Astrocyte of the spinal cord (primary cell): Measurements from ENCODE around the gene ADAMTS2.

ENCODE experiments used
- DNase-seq: peaks from one replicate; pipeline ENCODE4 v3.0.0; 2011; ENCODE audit warnings: low read depth, low spot score
- H3K4me3 ChIP-seq: 2 replicates; pipeline ENCODE4 v1.5.1; 2011; ENCODE audit warnings: low read depth, mild to moderate bottlenecking, low read length, moderate library complexity
- in situ Hi-C: cut with HindIII; loops from 2 replicates; pipeline ENCODE4 v1.10.0; 2017; ENCODE audit warnings: low sequenced_read_pairs
- TF ChIP-seq, protein P1 (sequence below): IDR thresholded peaks from 2 replicates; pipeline ENCODE4 v1.5.1; 2012; ENCODE audit warnings: low read depth, mild to moderate bottlenecking, low read length, inconsistent platforms

Gene ADAMTS2

DNA sequence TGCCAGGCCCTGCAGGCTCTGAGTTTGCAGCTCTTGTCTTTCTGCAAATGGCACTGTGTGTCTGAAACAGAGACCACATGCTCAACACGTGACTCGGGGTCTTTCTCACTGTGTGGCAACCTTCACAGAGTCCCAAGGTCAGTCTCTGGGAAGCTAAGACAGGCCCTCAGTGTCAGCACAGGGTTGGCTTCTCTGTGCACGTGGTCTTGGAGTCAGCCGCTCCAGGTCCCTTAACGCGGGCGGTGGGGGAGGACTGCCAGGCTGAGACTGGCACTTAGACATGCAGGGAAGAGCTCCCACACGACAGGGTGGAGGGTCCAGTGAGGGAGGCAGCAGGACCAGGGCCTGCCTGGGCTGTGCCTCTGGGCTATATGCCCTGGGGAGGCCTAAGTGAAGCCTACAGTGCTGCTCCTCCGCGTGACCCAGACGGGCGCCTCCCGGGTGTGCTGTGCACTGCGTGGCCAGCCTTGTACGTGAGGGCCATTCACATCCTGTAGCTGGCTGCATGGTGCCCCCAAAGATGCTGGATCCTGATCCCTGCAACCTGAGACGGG, 76.8 kb downstream of the ADAMTS2 start:
- in situ Hi-C loops = no loop called here
- TF ChIP-seq, protein P1, sequence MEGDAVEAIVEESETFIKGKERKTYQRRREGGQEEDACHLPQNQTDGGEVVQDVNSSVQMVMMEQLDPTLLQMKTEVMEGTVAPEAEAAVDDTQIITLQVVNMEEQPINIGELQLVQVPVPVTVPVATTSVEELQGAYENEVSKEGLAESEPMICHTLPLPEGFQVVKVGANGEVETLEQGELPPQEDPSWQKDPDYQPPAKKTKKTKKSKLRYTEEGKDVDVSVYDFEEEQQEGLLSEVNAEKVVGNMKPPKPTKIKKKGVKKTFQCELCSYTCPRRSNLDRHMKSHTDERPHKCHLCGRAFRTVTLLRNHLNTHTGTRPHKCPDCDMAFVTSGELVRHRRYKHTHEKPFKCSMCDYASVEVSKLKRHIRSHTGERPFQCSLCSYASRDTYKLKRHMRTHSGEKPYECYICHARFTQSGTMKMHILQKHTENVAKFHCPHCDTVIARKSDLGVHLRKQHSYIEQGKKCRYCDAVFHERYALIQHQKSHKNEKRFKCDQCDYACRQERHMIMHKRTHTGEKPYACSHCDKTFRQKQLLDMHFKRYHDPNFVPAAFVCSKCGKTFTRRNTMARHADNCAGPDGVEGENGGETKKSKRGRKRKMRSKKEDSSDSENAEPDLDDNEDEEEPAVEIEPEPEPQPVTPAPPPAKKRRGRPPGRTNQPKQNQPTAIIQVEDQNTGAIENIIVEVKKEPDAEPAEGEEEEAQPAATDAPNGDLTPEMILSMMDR = no peak
- no peak overlapping the region for H3K4me3 ChIP-seq
- DNase-seq = no peak

DNA sequence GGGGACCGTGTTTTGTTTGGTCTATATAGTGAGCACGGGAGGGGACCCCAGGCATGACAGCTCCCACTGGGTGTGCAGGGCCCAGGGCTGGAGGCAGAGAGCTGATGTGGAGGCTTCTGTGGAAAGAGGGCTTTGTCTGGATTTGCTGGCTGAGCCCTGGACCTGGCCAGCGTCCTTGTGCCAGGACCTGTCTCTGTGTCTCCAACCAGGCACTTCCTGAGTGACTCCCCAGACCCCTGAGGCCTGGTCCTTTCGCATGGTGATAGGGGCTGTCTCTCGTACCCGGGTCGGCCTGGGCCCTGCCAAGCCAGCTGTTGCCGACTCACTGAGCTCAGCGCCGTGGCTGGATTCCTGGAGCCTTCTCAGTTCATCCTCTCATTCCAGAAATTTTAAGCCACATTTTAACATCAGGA, 77.6 kb downstream of the ADAMTS2 start:
- TF ChIP-seq, protein P1 = no peak
- no peak overlapping the region for H3K4me3 ChIP-seq
- in situ Hi-C loops = no loop called here
- no peak for DNase-seq

DNA sequence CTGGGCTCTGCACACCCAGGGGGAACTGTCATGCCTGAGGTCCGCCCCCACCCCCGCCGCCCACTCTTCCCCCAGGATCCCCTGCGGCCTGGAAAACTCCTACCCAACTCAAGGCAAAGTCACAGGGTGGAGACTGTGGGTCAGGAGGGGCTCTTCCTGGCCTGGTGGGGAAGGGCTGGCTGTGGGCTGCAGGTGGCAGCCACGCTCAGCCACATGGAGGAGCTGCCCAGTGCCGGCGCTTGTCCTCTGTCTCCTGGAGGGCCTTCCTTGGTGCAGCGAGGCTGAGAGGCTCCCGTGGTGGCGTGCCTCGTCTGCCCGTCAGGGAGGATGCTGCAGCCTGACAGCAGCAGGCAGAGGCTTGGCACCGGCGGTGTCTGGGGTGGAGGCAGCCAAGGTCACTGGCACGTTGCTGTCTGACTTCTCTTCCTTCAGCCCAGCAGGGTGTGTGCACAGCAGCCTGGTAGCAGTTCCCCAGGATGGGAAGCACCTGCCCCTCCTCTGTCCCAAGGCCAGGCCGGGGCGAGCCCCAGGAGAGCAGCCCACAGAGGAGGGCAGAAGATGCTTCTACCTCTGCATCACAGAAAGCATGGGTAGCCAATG, 78.1 kb downstream of the ADAMTS2 start:
- TF ChIP-seq, protein P1 = peak; percentile 7
- no peak overlapping the region for H3K4me3 ChIP-seq
- no peak for DNase-seq
- in situ Hi-C loops = no loop called here

DNA sequence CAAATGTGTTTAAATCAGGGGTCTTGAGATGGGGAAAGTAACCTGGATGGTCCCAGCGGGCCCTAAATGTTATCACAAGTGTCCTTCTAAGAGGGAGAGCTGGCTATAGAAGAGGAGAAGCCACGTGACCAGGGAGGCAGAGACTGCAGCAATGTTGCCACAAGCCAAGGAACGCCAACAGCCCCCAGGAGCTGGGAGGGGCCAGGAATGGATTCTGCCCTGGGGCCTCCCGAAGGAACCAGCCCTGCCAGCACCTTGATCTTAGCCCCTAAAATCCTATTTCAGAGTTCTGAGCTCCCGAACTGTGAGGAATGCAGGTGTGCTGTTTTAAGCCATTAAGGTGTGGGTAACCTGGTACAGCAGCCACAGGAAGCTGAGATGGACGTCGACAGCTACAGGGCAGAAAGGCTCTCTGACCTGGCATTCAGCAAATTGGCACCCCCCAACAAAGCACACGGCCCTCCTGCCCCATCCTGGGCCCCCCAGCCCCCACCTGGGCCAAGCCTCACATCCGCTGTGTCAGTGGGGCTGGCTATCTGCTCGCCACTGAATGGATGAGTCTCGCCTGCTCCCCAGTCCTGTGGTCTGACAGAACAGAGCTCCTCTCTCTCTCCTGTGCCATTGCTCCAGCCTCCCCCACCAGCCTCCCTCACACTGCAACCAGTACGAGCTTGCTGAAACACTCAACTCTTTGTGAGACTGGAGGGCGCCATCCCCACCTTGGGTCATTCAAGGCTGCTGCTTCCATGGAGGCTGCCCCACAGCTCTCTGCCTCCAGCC, 78.8 kb downstream of the ADAMTS2 start:
- no peak for DNase-seq
- TF ChIP-seq, protein P1 = no peak
- H3K4me3 ChIP-seq = no peak overlapping the region
- in situ Hi-C loops = no loop called here

DNA sequence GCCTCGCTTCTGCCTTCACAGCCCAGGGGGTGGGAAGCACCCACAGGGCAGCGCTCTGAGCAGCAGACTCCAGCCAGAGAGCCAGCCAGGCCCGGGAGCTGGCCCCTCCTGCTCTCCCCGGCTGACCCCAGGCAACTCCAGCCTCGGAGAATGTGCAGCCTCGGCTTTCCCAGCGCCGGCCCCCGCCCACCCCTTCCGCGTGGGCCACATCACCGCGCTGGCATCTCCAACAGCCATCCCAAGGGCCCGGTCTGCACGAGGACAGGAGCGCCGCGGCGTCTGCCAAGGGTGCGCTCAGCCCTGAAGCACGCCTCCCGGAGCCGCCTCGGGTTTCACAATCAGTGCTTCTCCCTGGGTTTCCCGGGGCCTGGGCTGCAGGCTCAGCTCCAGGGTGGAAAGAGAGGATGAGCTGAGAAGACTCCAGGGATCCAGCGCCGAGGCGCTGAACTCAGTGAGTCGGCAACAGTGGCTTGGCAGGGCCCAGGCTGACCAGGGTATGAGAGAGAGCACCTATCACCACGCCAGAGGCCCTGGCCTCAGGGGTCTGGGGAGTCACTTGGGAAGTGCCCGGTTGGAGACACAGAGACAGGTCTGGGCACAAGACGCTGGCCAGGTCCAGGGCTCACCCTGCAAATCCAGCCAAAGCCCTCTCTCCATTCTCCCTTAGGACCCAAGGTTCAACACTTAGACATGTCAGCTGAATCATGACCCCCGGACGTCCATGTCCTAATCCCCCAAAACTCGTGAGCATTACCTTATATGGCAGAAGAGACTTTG, 79.6 kb downstream of the ADAMTS2 start:
- peak; percentile 96 for DNase-seq
- in situ Hi-C loops = no loop called here
- TF ChIP-seq, protein P1 = no peak

DNA sequence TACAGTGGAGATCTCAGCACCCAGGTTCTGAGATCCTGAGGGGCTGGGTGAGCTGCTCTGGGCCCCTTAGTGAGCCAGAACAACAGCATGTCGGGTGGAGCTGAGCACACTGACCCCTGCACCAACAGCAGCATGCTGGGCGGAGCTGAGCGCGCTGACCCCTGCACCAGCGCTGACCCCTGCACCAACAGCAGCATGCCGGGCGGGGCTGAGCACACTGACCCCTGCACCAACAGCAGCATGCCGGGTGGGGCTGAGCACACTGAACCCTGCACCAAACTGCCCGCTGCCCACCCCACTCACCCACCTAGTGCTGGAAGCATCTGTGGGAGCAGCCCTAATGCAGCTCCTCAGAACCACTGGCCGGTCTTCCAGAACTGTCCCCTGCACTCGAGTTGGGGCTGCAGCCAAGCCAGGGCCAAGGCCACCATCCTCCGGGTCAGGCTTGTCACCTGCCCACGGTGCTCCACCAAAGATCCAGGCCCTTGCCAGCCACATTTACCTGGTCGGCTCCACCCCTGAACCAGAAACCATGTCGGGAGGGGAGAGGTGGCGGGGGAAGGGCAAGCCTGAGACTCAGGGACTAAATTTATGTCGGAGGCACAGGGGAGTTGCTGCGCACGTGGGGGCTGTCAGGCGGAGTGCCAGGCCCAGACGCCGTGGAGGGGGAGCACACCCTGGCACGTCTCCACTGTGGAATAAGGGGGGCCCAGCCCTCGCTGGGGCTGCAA, 80.3 kb downstream of the ADAMTS2 start:
- H3K4me3 ChIP-seq = no peak overlapping the region
- TF ChIP-seq, protein P1 = no peak
- in situ Hi-C loops = no loop called here
- no peak for DNase-seq

More for the DNA sequence above, 79.6 kb downstream of the ADAMTS2 start:
- H3K4me3 ChIP-seq = no peak overlapping the region
